NCI-H2227 (cell line): ENCODE results near the gene UBE2J1.

ENCODE experiments used
- DNase-seq: peaks from one replicate; lab custom pipeline; 2025; ENCODE audit not compliant: unreplicated experiment; lab: John Stamatoyannopoulos, UW

UBE2J1 gene

DNA sequence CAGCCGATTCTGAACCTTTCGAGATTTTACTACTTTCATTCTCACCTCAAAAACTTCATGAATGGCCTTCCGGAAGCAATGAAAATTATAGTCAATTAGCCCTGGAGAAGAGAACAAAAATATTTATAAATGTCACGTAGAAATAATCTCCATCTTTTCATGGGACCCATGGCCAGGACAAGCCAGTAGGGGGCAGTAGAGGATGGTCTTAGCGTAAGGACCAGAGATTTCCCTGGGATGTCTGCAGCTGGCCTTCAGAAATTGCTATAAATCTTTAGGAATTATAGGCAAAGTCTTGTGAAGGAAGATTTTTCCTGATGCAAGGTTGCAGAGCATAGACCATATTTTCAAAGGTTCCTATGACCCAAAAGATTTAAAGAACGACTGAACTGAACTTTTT is 15.6 kb upstream of the UBE2J1 start:
- DNase-seq, result peak; percentile 75

DNA sequence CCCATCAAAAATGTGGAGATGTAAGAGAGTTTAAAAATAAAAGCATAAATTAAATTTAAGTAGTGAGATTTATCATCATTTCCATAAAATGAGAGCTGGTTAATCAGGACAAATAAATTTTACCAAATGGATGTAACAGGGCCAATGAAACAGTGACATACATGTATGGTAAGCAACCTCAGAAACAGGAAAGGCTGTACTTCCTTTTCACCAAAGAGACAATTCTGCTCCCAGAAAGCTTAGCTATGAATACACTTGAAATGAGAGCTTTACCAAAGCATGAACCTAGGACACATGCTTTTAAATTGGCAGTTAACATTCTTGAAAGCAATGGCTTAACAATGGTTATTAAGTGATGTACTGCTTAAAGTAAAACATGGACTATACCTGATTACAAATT is 12.1 kb upstream of the UBE2J1 start:
- no peak for DNase-seq

- DNase-seq, result no peak
Observed at GRCh38 chr6:89361171-89361570, 8.6 kb upstream of the UBE2J1 start.

DNA sequence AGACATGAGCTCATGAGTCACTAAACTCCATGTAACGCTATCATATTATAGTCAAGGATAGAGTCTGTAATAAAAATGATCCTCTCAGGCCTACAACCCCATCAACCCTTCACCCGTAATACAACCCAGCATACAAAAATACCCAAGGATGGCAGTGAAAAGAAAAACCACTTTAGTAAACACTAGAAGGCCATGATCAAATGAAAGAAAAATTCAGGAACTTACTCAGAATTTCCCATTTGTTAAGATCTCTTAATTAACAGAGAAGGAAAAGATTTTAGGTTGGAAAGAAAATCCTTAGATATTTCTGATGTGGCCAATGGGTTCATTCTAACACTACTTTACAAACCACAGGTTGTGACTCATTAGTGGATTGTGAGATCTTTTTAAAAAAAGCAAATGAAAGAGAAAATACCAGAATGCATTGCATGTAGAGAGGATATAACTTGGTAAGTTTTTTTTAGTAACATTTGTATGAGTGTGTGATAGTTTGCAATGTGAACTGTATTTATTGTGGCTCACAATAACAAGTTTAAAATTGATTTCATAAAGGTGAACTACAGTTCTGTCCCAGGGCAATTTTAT is 8.0 kb upstream of the UBE2J1 start:
- no peak for DNase-seq

- no peak for DNase-seq
Observed at GRCh38 chr6:89359561-89359960, 7.0 kb upstream of the UBE2J1 start.

DNA sequence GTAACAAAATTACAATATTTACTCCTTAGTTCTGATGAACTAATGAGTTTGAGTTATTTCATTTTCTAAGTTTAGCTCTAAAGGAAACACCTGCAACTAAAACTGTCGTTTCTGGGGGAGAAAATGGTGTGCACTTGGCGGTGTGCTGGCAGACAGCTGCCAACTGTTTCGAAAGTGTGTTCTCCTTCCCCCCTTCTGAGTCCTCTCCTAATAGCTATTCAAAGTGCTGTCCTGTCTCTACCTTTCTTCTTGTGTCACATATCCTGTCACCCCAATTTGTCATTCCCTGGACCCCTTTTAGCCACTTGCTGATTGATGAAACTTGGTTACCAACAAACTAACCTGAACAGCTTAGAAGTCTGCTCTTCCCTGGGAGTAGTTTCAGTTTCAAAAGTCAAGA is 4.9 kb upstream of the UBE2J1 start:
- DNase-seq, result no peak

DNA sequence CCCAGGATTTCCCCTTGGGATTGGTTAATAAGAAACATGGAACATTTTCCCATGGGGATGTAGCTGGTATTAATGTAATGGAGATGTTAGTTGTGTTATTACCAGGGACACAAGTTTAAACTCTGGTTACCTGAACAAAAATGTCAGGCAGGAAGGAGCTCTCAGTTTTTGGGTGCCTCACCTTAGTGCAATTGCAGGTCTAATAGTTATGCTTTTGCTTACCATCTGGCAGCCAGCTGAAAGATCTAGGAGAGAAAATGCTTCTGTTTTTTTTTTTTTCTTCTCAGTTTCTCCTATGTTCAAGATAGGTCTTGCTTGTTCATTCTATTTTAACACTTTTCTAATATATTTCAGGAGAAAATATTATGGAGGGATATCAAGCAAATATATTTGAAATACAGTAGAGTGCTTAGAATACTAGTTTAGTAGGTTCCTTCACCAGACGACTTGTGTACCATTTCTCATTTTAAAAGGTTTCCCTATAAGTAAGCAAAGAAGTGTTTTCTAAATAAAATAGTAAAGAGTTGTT is 4.2 kb upstream of the UBE2J1 start:
- DNase-seq, result no peak

GRCh38 chr6:89355511-89356194 is 3.1 kb upstream of the UBE2J1 start:
- no peak for DNase-seq

GRCh38 chr6:89353702-89354392 is 1.3 kb upstream of the UBE2J1 start:
- no peak for DNase-seq

- DNase-seq, result no peak
Observed at GRCh38 chr6:89353118-89353556, 615 bp upstream of the UBE2J1 start.

DNA sequence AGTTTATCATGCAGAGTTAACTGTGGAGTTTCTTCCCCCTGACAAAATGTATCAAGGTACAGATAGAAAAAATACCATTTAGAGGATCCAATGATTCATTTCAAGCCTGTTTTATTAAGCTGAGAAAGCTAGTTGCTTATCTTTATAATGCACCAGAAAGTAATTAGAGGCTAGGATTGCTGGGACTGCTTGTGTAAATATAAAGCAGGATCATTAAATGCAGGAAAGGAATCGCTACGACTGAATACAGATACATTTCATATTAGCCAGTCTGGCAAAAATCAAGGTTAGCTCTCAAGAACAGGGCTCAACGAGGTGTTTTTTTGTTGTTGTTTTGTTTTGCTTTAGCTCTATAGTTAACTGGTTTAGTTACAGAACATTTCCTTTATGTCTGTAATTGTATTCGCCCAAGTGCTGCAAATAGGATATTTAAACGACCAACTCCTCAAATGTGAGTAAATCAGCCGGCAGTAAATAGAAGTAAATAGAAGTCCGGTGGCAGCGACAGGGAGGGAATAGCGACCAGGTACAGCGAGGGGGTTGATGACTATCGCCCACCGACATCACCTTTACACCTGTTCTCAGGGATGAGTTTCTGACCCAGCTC is 748 bp downstream of the UBE2J1 start:
- no peak for DNase-seq

DNA sequence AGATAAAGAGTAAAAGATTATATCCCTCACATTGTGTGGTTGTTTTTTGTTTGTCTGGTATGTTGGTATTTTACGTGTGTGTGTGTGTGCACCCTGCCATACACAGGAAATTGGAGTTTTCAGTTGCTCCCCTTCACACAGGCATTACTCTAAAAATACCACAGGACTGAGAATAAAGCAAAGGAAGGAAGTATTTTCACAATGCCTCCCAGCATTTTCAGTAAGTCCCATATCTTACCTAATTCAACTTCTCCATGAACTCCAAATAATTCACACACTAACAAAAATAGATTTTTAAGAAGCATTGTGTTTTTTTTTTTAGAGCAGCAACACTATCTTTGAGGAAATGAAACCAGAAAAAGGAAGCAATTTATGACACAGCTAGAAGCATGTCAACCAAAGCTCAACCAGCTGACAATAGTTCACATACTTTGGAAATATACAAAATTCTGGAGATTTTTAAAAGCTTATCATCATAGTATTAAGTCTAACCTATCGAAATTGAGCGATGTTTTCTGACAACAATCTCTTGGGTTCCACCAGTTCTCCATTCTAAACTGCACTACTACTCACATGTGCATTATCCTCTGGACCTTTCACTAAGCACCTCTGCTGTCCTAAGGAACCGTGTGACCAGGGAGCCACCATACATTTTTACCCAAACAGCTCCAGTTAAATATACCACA is 2.1 kb downstream of the UBE2J1 start:
- DNase-seq, result no peak

- DNase-seq, result no peak
Observed at GRCh38 chr6:89348372-89348771, 4.2 kb downstream of the UBE2J1 start.

- peak; percentile 10 for DNase-seq
Observed at GRCh38 chr6:89347825-89348224, 4.7 kb downstream of the UBE2J1 start.

GRCh38 chr6:89346433-89346832 is 6.1 kb downstream of the UBE2J1 start:
- DNase-seq, result no peak

DNA sequence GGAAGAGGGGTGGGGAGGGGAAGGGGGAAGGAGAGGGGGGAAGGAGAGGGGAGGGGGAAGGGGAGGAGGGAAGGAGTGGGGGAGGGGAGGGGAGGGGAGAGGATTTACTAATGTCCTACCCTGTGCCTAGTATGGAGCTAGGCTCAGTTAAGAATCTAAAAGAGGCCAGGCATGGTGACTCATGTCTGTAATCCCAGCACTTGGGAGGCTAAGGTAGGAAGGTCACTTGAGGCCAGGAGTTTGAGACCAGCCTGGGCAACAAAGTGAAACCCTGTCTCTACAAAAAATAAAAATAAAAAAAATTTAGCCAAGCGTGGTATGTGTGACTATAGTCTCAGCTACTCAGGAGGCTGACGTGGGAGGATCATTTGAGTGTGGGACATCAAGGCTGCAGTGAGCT is 13.0 kb downstream of the UBE2J1 start:
- no peak for DNase-seq

DNA sequence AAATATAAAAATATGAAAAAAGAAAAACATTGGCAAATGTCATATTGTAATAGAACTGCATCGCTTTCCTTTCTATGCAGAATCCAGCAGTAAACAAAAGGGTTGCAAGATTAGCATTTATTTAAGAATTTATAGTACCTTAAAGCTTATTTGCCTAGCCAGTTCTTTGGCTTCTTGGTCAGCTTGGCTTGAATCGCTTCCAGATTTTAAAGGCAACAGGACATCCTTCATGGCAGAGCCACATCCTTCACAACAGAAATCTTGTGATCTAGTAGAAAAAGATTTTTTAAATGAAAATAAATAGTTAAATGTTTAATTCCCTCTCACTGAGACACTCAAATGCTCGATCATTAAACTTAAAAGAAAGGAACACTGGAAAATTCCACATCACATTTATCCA is 17.4 kb downstream of the UBE2J1 start:
- DNase-seq, result no peak

- DNase-seq, result no peak
Observed at GRCh38 chr6:89330910-89331309, 21.6 kb downstream of the UBE2J1 start.

GRCh38 chr6:89328976-89329375 is 23.5 kb downstream of the UBE2J1 start:
- no peak for DNase-seq

- no peak for DNase-seq
Observed at GRCh38 chr6:89324304-89324703, 28.2 kb downstream of the UBE2J1 start.

DNA sequence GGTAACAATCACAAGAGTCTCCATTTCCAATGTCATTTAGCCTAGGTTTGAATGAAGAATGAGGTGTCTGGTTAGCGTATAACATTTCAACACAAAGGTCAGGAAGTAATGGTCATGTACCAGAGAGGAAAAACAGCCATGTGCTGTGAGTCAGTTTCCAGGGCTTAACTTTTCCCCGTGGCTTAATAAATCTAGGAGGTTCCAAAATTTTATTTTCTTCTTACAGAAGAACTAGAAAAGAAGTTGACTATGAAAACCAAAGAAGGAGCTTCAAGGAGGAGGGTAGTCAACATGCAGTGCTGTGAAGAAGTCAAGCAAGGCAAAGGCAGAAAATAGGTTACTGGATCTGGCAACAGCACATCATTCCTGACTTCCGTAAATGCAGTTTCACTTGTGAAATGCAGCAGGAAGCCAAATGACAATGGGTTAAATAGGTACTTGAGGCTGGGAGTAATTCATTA is 29.0 kb downstream of the UBE2J1 start:
- no peak for DNase-seq
